Muscle layer of colon (tissue), 2 donors: ENCODE measurements around the gene ZNF804B.

ENCODE experiments used
- H3K27ac ChIP-seq: one replicate; pipeline ENCODE4 v1.7.0; 2013; ENCODE audit warnings: low read depth, mild to moderate bottlenecking, low read length, moderate library complexity
- H3K27me3 ChIP-seq, 2 donors: one replicate each; pipeline ENCODE4 v1.7.0; 2013; ENCODE audit warnings: low read length in 2 of 2, mild to moderate bottlenecking in 2 of 2; ENCODE audit not compliant: insufficient read depth in 2 of 2, control insufficient read depth in 1 of 2
- H3K36me3 ChIP-seq: one replicate; pipeline ENCODE4 v1.7.0; 2013; ENCODE audit warnings: mild to moderate bottlenecking, low read length; ENCODE audit not compliant: insufficient read depth
- H3K4me1 ChIP-seq: one replicate; pipeline ENCODE4 v1.7.0; 2013; ENCODE audit warnings: mild to moderate bottlenecking, low read length; ENCODE audit not compliant: insufficient read depth
- H3K4me3 ChIP-seq, 2 donors: one replicate each; pipeline ENCODE4 v1.7.0; 2013; ENCODE audit warnings: low read length in 2 of 2, low read depth in 1 of 2, mild to moderate bottlenecking in 1 of 2, moderate library complexity in 1 of 2
- H3K9ac ChIP-seq: one replicate; pipeline ENCODE4 v1.7.0; 2013; ENCODE audit warnings: low read length
- H3K9me3 ChIP-seq: one replicate; pipeline ENCODE4 v1.7.0; 2013; ENCODE audit warnings: mild to moderate bottlenecking, low read length
- donor health status: abdominal sarcoma.
- donor health status: Adenocarcinoma of cecum.

ZNF804B gene

DNA sequence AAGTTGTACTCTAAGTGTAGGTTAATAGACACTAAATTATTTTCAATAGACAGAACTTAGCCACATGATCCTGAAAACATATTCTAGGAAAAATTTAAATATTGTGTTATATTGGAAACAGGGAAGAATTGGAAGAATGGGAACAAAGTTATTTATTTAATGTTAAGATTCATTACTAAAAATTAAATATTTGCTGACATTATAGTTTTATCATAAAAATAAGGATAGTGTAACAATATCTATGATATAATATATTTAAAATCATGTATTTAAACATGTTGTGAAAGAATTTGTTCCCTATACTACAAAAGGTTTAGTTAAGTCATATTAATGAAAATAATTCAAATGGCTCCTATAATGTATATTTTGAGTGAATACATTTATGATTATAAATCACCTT, 156.1 kb downstream of the ZNF804B start:
- H3K36me3 ChIP-seq: no peaks in the 10 kb centered on the region
- H3K27me3 ChIP-seq: no peaks in the 10 kb centered on the region
- no peak overlapping the region for H3K9ac ChIP-seq

DNA sequence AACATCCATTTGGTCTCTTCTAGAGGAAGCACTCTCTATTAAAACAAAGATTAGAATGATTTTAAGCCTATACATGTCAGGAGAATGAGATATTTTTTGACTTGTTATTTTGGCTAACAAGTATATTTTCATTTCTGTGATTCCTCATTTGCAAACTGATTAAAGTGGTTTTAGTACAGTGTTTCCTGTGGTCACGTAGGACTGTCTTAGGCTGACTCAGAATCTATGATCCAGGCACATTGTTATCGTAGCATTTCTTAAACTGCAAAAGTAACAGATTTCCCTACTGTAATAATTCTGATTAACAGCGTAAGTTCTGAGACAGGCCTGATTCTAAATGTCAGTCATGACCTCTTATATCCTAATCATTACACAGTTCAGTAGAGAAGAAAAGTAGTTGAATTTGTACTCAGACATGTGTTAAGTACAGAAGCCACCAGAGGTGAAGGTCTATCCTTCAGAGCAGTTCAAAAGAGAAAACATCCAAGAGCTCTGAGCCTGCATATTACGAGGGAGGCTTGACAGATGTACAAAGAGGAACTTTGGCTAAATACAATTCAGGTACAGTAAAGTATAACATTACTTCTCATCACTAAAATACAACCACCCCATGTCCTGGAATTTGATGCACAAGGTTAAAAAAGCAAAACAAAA, 160.1 kb downstream of the ZNF804B start:
- H3K36me3 ChIP-seq: no peaks in the 10 kb centered on the region
- no peak overlapping the region for H3K4me3 ChIP-seq
- no peaks in the 10 kb centered on the region for H3K27me3 ChIP-seq
- no peaks in the 10 kb centered on the region for H3K4me1 ChIP-seq
- no peak overlapping the region for H3K27ac ChIP-seq
- H3K9ac ChIP-seq: no peak overlapping the region
- H3K9me3 ChIP-seq: no peaks in the 10 kb centered on the region

More for the DNA sequence above, 156.1 kb downstream of the ZNF804B start:
- no peak overlapping the region for H3K27ac ChIP-seq
- H3K4me1 ChIP-seq: no peaks in the 10 kb centered on the region
- H3K4me3 ChIP-seq: no peak overlapping the region
- no peaks in the 10 kb centered on the region for H3K9me3 ChIP-seq

DNA sequence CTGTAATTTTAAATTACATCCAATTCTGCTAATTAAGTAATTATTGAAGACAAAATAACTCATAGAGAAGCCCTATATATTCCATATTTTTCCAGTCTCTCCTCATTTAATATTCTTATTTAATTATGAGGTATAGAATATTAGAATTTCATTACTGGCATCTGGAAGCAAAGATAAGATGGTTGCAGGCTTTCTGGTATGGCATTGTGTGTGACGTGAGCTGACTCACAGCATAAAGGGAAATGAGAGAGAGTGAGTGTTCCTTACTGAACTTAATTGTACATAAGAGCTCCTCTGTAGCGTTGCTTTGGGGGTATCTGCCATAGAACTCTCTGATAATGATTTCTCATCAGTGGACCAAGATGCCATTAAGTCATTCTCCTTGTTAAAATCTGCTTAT, 163.4 kb downstream of the ZNF804B start:
- Histone ChIP-seq H3K27me3 (no peaks in the 10 kb centered on the region), H3K4me3 (no peak overlapping the region), H3K27ac (no peak overlapping the region), H3K4me1 (peaks cover 2% of the 10 kb centered on the region), H3K9ac (no peak overlapping the region), H3K36me3 (no peaks in the 10 kb centered on the region), H3K9me3 (no peaks in the 10 kb centered on the region)

DNA sequence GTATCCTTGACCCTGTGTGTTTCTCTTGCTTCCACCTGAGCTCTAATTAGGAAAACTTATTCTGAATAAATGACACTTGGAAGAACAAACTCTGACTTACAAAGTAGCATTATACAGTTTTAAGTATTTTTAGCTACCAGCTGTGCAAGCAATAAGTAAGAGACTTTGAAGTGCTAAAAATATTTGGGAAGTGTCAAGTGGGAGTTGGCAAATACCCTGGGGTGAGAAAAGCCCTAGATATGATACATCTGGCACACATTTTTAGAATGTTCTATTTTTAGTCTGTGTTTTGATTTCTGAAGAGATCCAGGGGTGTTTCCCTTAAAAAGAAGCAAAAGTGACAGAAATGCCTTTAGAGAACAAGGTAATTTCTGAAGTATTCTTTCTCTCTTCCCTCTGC, 168.8 kb downstream of the ZNF804B start:
- H3K4me1 ChIP-seq: peaks cover 6% of the 10 kb centered on the region
- H3K9ac ChIP-seq: no peak overlapping the region
- no peaks in the 10 kb centered on the region for H3K9me3 ChIP-seq
- H3K27ac ChIP-seq: no peak overlapping the region
- H3K4me3 ChIP-seq: no peak overlapping the region
- H3K27me3 ChIP-seq: no peaks in the 10 kb centered on the region
- H3K36me3 ChIP-seq: no peaks in the 10 kb centered on the region

DNA sequence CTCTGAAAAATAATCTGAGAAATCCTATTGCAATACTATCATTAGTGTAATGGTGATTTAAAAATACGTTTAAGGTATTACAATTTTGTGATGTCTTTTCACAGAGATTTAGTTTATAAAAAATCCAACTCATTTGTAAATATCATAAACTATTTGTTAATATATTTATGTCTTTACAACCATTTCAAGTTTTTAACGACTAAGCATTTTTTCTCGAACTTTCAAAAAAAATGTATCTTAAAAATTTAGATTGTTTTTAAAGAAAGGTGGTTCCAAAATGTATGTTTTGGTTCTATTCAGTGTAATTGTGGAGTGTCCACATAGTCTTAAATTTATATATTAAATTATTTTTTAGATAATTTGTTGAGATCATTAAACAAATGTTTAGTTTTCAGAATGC, 170.2 kb downstream of the ZNF804B start:
- no peak overlapping the region for H3K27ac ChIP-seq
- H3K4me1 ChIP-seq: peaks cover 6% of the 10 kb centered on the region
- H3K27me3 ChIP-seq: no peaks in the 10 kb centered on the region
- no peak overlapping the region for H3K9ac ChIP-seq
- H3K4me3 ChIP-seq: no peak overlapping the region
- no peaks in the 10 kb centered on the region for H3K36me3 ChIP-seq
- H3K9me3 ChIP-seq: no peaks in the 10 kb centered on the region

DNA sequence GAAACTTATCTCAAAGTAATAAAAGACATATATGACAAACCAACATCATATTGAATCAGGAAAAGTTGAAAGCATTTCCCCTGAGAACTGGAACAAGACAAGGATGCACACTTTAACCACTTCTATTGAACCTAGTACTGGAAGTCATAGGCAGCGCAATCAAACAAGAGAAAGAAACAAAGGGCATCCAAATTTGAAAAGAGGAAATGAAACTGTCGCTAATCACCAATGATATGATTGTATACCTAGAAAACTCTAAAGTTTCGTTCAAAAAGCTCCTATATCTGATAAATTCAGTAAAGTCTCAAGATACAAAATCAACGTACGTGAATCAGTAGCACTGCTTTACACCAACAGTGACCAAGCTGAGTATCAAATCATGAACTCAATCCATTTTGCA, 173.8 kb downstream of the ZNF804B start:
- no peak overlapping the region for H3K9ac ChIP-seq

DNA sequence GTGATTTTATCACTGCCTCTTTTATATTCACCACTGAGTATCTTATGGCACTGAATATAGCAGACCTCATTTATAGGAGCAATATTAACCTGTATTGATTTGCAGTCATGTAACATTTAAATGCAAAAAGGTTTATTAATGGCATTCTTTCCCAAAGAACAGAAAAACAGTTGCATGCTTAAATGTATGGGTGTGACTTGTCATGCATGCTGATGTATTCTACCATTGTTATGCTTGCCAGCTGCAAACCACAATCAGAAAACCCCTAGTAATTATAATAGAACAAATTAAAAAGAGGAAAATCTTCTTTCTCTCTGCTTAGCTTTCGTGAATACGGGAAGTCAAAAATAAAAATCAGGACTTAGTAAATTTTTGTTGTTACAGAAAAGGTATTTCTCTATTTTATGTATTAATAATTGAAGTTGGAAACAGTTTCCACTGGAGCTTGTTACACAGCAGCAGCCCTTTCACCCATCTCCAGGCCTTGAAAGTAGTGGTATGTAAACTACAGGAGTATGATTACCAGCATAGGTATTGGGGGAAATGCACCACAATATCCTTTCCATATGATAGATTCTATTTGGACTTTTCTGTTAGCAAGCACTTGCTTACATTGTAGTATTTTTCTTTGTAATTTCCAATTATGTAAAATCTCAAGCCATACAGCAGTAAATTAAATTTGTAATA, 183.5 kb downstream of the ZNF804B start:
- no peaks in the 10 kb centered on the region for H3K27me3 ChIP-seq
- H3K4me3 ChIP-seq: no peak overlapping the region
- H3K27ac ChIP-seq: no peak overlapping the region
- H3K4me1 ChIP-seq: no peaks in the 10 kb centered on the region
- H3K9ac ChIP-seq: no peak overlapping the region
- H3K36me3 ChIP-seq: no peaks in the 10 kb centered on the region
- no peaks in the 10 kb centered on the region for H3K9me3 ChIP-seq

More for the DNA sequence above, 173.8 kb downstream of the ZNF804B start:
- peaks cover under 1% of the 10 kb centered on the region for H3K4me1 ChIP-seq
- H3K9me3 ChIP-seq: no peaks in the 10 kb centered on the region
- H3K4me3 ChIP-seq: no peak overlapping the region
- H3K27me3 ChIP-seq: no peaks in the 10 kb centered on the region
- no peak overlapping the region for H3K27ac ChIP-seq
- no peaks in the 10 kb centered on the region for H3K36me3 ChIP-seq

DNA sequence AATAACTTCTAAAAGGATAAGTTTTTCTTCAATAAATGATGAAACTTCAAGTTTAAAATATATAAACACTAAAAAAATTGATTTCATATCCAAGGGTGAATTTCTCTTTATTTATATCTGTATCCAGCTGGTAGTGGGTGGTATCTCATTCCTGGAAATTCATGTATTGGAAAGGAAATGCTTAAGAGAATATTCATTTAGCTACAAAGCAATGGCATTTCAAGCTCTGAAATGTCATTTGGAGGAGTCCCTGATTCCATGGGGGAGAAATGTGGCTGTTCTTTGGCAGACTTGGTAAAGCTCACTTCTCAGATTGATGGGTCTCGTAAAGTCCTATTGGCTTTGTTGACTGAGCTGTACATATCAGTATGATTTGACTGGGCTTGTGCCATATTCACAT, 192.3 kb downstream of the ZNF804B start:
- no peak overlapping the region for H3K4me3 ChIP-seq
- no peaks in the 10 kb centered on the region for H3K4me1 ChIP-seq
- no peaks in the 10 kb centered on the region for H3K9me3 ChIP-seq
- no peaks in the 10 kb centered on the region for H3K27me3 ChIP-seq
- no peak overlapping the region for H3K9ac ChIP-seq
- H3K27ac ChIP-seq: no peak overlapping the region
- no peaks in the 10 kb centered on the region for H3K36me3 ChIP-seq

DNA sequence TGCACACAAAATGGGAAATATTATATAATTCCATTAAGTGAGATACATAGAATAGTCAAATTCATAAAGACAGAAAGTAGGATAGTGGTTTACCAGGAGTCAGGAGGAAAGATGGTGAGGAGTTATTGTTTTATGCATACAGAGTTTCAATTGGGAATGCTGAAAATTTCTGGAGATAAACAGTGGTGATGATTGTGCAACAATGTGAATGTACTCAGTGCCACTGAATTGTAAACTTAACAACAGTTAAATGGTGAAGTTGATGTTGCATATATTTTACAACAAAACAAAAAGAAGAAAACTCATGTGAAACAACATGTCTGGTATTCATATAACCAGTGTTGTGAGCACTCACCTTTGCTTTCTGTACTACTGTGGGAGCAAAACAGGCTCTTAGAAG, 204.9 kb downstream of the ZNF804B start:
- Histone ChIP-seq H3K4me1 (no peaks in the 10 kb centered on the region), H3K36me3 (no peaks in the 10 kb centered on the region), H3K27me3 (no peaks in the 10 kb centered on the region), H3K4me3 (no peak overlapping the region), H3K9me3 (no peaks in the 10 kb centered on the region), H3K27ac (no peak overlapping the region), H3K9ac (no peak overlapping the region)

DNA sequence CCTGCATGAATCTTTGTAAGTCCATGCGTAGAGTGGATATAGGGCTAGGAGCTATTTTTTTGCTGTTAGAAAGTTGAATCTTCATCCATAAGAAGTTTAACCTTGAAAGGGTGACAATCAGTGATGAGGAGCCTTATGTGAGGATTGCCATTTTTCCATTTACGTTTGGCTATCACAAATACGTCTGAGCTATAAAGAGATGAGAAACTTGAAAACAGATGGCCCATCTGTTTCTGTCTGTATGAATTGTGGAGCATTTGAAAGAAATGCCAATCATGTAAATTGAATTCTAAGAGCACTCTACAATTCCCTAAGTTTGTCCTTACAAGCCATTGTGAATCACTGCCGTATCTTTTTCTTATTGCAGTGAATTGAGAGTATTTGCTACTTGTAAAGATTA, 205.9 kb downstream of the ZNF804B start:
- H3K4me1 ChIP-seq: no peaks in the 10 kb centered on the region
- no peaks in the 10 kb centered on the region for H3K9me3 ChIP-seq
- no peaks in the 10 kb centered on the region for H3K27me3 ChIP-seq
- no peak overlapping the region for H3K4me3 ChIP-seq
- no peaks in the 10 kb centered on the region for H3K36me3 ChIP-seq
- no peak overlapping the region for H3K9ac ChIP-seq
- H3K27ac ChIP-seq: no peak overlapping the region

DNA sequence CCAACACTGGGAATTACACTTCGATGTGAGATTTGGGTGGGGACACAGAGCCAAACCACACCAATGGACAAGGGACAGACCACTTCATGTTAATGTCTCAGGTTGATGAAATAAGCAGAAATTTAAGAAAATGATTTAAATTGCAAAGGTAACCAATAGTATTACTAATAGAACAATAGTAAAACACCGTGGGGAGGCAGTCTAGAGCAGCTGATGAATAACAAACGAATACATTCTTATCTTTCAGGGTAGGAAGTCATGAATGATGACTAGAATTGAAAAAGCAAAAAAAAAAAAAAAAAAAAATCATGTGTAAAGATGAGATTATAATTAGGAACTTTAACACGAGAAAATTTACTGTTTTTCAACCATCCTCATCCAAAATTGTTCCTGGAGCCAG, 207.9 kb downstream of the ZNF804B start:
- no peak overlapping the region for H3K9ac ChIP-seq
- no peaks in the 10 kb centered on the region for H3K27me3 ChIP-seq
- no peaks in the 10 kb centered on the region for H3K4me1 ChIP-seq
- no peaks in the 10 kb centered on the region for H3K36me3 ChIP-seq
- no peaks in the 10 kb centered on the region for H3K9me3 ChIP-seq
- no peak overlapping the region for H3K27ac ChIP-seq
- H3K4me3 ChIP-seq: no peak overlapping the region

DNA sequence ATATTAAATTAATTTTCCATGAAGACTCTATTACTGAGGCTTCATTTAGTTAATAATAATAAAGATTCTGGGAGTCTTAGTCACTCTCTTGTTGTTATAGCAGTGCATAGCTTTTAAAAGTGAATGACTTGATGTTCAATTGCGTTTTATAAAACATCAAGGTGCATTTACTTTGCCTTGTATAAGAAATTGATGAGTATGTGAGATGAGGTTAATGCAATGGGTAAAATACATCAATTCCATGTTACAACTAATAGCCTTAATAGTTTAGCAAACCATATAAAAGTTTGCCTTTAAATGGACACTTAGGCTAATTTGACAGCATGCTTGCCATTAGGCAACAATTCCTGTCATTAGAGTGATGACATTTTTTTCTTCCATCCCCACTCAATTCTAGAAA, 209.7 kb downstream of the ZNF804B start:
- no peaks in the 10 kb centered on the region for H3K36me3 ChIP-seq
- H3K27me3 ChIP-seq: no peaks in the 10 kb centered on the region
- H3K27ac ChIP-seq: no peak overlapping the region
- no peaks in the 10 kb centered on the region for H3K9me3 ChIP-seq
- no peak overlapping the region for H3K9ac ChIP-seq
- H3K4me3 ChIP-seq: no peak overlapping the region
- H3K4me1 ChIP-seq: no peaks in the 10 kb centered on the region
